ENCODE results near the gene PTPRQ. TPM values are rescaled to one million over a fixed set of nuclear protein-coding genes. Genes with fewer than 3 reads are reported as not detected.

Gene PTPRQ
- total RNA-seq, 6 experiments from 2014 or later: 0.12 to 0.81 (median 0.22) TPM; not detected in 1

DNA sequence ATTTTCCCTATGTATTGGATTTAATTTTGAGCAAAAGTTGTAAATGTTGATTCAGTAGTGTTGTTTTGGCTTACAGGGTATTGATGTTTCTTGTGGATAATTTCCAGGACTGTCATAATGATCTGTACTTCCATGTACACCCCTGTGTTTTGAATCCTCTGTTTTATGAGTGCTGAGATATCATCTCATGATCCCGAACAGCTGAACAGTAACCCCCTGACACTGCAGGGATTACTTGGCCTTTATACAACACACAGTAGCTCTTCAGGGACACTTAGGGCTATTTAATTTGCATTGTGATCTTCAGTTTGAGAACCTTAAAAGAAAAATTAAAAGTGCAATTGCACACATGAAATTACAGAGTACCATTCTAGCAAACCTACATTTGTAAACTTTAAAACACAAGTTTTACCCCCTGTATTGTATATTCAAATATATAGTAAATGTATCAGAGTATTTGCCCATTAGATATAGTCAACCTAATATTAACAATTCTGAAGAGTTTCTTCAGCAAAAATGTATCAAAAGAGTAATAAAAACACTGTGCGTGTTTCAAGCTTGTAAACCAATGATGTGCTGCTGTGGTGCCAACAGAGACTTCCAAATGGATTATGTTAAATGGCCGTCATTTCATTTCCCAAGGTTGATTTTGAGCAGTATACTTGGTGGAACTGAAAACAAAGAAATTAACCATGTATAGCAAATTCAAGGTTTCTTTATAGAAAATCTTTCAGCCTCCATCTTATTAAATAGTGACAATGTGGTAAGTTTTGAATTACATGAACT lies 235.5 kb downstream of the PTPRQ start:
- WGBS (ENCODE audit: insufficient coverage, low coverage, low lambda C conversion rate, missing lambda C conversion rate): 79% methylated on average over 3 of the region's 3 CpGs

DNA sequence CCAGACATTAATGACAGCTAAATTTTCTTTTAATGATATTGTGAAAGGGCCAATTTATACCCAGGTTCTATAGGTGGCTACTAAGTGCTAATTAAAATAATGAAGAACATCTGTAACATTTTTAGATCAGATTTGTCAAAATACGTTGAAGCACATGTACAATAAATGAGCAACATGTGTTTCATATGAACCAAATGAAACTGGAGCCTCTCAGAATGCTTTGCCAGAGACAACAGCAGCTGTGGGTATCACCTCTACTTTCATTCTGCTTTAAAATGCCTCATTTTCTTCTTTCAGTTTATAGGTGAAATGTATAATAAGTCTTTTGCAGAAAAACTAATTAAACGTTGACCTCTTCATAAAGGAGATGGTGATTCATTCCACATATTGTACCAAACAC lies 237.3 kb downstream of the PTPRQ start:
- Histone ChIP-seq H3K27ac (no peak overlapping the region), H3K9me3 (no peaks in the 10 kb centered on the region), H3K27me3 (no peaks in the 10 kb centered on the region), H3K4me1 (peaks cover 0 to 5% (median 2%) of the 10 kb centered on the region in 4 donors), H3K36me3 (no peaks in the 10 kb centered on the region), H3K4me3 (no peak overlapping the region)
- DNase-seq (no peak), ATAC-seq (no peak)
- intact Hi-C loops (cut with DNase I): no loop called here
- WGBS (ENCODE audit: insufficient coverage, low coverage, low lambda C conversion rate, missing lambda C conversion rate): 80% methylated on average over 2 of the region's 2 CpGs
- TF ChIP-seq POLR2A (IDR thresholded peaks at IDR 0.05): no peak
- TF ChIP-seq, protein P1, sequence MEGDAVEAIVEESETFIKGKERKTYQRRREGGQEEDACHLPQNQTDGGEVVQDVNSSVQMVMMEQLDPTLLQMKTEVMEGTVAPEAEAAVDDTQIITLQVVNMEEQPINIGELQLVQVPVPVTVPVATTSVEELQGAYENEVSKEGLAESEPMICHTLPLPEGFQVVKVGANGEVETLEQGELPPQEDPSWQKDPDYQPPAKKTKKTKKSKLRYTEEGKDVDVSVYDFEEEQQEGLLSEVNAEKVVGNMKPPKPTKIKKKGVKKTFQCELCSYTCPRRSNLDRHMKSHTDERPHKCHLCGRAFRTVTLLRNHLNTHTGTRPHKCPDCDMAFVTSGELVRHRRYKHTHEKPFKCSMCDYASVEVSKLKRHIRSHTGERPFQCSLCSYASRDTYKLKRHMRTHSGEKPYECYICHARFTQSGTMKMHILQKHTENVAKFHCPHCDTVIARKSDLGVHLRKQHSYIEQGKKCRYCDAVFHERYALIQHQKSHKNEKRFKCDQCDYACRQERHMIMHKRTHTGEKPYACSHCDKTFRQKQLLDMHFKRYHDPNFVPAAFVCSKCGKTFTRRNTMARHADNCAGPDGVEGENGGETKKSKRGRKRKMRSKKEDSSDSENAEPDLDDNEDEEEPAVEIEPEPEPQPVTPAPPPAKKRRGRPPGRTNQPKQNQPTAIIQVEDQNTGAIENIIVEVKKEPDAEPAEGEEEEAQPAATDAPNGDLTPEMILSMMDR (IDR thresholded peaks at IDR 0.05): no peak

More for the DNA sequence above, 235.5 kb downstream of the PTPRQ start:
- no peaks in the 10 kb centered on the region for H3K9me3 ChIP-seq
- H3K4me3 ChIP-seq: no peak overlapping the region
- DNase-seq (no peak), ATAC-seq (no peak)
- H3K27ac ChIP-seq: no peak overlapping the region
- TF ChIP-seq POLR2A (IDR thresholded peaks at IDR 0.05): no peak
- TF ChIP-seq, protein P1 (IDR thresholded peaks at IDR 0.05): no peak
- H3K4me1 ChIP-seq: peaks cover 0 to 5% (median 2%) of the 10 kb centered on the region in 4 donors
- intact Hi-C loops (cut with DNase I): no loop called here
- H3K27me3 ChIP-seq: no peaks in the 10 kb centered on the region
- H3K36me3 ChIP-seq: no peaks in the 10 kb centered on the region

DNA sequence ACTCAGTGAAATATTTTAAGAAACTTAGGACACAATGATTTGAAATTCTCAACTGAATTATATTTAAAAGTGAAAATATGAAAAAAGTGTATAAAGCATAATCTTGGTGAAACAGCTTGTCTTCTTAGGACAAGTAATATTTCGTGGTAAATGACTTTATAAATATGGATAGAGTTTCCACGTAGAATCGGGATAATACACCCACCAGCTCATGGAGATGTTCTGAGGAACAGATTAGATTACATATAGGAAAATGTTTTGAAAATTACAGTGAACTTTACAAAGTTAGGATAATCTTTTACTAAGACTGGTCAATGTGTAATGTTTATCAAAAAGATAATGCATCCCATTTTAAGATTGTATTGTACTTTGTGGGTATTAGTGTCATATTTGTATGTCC lies 237.8 kb downstream of the PTPRQ start:
- Histone ChIP-seq H3K4me3 (no peak overlapping the region), H3K36me3 (no peaks in the 10 kb centered on the region), H3K27ac (no peak overlapping the region), H3K27me3 (no peaks in the 10 kb centered on the region), H3K9me3 (no peaks in the 10 kb centered on the region), H3K4me1 (peaks cover 0 to 5% (median 2%) of the 10 kb centered on the region in 4 donors)
- no peak for TF ChIP-seq POLR2A (IDR thresholded peaks at IDR 0.05)
- TF ChIP-seq, protein P1 (IDR thresholded peaks at IDR 0.05): no peak
- ATAC-seq (no peak), DNase-seq (no peak)
- 84% methylated on average over 3 of the region's 3 CpGs for WGBS (ENCODE audit: insufficient coverage, low coverage, low lambda C conversion rate, missing lambda C conversion rate)
- intact Hi-C loops (cut with DNase I): no loop called here

DNA sequence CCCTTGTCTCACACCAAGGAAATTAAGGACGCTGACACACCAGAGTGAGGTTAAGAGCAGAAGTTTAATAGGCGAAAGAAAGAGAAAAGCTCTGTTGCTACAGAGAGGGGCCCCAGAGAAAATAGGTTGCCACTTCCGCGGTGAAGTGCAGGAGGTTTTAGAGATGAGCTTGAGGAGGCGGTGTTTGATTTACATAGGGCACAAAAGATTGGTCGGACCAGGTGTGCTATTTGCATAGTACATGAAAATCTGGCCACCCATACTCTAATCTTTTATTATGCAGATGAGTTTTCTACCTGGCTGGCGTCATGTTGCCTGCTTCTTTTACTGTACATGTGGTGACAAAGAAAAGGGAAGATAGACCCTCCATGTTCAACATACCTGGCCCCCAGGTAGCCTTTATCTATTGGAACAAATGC lies 240.1 kb downstream of the PTPRQ start:
- WGBS (ENCODE audit: insufficient coverage, low coverage, low lambda C conversion rate, missing lambda C conversion rate): 47% methylated on average over 6 of the region's 7 CpGs
- H3K27ac ChIP-seq: no peak overlapping the region
- no peaks in the 10 kb centered on the region for H3K27me3 ChIP-seq
- H3K4me1 ChIP-seq: no peaks in the 10 kb centered on the region
- H3K36me3 ChIP-seq: no peaks in the 10 kb centered on the region
- H3K9me3 ChIP-seq: no peaks in the 10 kb centered on the region
- no peak overlapping the region for H3K4me3 ChIP-seq
- no peak for TF ChIP-seq POLR2A (IDR thresholded peaks at IDR 0.05)
- TF ChIP-seq, protein P1 (IDR thresholded peaks at IDR 0.05): no peak
- DNase-seq: no peak
- intact Hi-C loops (cut with DNase I): no loop called here
- ATAC-seq: no peak

Data from right lobe of liver (tissue), 6 donors.